Measurements from ENCODE around the gene CKMT1A. TPM values are rescaled to one million over a fixed set of nuclear protein-coding genes. Genes with fewer than 3 reads are reported as not detected.
"Not testable (repeated sequence)": the region's sequence is repeated elsewhere in the genome, so short reads cannot be mapped to it uniquely, and the experiment has no call there.

The CKMT1A gene
- polyA plus RNA-seq (2012; ENCODE audit: insufficient read depth, insufficient read length, low read depth), result 90.2 TPM

DNA sequence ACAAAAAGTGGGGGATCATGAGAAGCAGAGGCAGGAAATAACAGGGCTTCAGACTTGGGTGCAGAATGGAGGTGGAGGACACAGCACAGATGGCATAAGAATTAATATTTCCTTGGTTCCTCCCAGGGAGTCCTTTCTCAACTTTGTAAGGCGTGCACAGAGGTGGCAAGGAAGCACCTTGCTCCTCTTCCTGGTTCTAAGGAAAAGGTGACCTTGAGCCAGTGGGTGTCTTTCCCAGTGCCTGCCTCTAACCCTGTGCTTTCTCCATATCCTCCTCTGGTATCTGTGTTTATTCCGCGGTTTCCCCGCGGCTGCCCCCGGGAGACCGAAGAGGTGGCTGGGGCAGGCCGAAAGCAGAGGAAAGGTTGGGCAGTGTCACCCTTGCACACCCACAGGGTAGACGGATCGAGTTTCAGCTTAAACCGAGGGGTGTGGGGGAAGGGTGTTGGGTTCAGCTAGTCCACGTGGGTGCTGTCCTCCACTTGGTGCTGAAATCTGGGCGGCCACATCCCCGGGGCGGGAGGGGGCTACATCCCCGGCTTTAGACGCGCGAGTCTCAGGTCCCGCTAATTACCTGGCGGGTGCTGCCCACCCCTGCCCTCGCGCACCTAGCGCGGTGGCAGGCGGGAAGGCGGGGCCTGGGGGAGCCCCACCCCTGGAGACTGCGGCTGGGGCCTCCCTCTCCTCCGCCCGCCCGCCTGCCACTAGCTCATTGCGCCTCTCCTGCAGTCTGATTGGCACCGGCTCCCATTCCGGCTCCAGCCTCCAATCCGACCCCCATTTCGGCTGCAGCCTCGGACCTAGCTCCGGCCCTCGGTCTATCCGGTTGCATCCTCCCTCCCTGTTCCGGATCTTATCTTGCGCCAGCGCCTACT lies at the start of gene CKMT1A:
CKMT1A (plus strand) TSS at position 712 of the 875 bp plus-strand sequence. CDS start 192 bp downstream, outside the sequence.
- not testable (repeated sequence) for H3K36me3 ChIP-seq, DNase-seq, H3K4me1 ChIP-seq

DNA sequence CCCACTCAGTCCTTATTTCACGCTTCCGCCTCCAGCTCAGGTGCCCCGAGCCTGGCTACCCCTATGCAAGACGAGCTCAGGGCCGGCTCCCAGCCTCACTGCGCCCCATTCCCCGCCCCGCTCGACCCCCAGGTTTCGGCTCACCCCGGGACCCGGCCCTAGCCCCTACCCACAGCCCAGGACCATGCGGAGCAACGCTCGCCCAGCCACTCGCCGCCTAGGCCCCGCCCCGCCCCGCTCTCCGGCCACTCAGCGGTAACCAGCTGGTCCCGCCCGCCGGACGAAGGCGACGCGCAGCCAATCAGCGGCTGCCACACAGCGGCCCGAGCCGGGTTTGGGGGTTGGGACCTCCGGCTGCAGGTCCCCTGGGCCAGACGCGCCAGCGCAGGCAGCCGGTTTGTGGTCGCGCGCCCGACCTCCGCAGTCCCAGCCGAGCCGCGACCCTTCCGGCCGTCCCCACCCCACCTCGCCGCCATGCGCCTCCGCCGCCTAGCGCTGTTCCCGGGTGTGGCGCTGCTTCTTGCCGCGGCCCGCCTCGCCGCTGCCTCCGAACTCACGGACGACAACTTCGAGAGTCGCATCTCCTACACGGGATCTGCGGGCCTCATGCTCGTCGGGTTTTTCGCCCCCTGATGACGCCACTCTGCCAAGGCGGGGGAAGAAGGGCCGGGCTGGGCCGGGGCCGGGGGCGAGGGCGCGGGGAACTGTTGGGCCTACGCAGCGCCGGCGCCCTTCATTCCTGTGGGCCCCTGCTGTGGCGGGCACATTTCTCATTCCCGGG lies 44.8 kb upstream of the CKMT1A start, which contains the start of gene CATSPER2:
CATSPER2 (minus strand) TSS at position 196 of the 781 bp plus-strand sequence. CDS start 783 bp downstream, outside the sequence.
- TF ChIP-seq, protein P1, sequence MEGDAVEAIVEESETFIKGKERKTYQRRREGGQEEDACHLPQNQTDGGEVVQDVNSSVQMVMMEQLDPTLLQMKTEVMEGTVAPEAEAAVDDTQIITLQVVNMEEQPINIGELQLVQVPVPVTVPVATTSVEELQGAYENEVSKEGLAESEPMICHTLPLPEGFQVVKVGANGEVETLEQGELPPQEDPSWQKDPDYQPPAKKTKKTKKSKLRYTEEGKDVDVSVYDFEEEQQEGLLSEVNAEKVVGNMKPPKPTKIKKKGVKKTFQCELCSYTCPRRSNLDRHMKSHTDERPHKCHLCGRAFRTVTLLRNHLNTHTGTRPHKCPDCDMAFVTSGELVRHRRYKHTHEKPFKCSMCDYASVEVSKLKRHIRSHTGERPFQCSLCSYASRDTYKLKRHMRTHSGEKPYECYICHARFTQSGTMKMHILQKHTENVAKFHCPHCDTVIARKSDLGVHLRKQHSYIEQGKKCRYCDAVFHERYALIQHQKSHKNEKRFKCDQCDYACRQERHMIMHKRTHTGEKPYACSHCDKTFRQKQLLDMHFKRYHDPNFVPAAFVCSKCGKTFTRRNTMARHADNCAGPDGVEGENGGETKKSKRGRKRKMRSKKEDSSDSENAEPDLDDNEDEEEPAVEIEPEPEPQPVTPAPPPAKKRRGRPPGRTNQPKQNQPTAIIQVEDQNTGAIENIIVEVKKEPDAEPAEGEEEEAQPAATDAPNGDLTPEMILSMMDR (IDR thresholded peaks at IDR 0.05; ENCODE audit: low read depth, low read length), result no peak
- Histone ChIP-seq H3K4me1 (no peaks in the 10 kb centered on the region), H3K36me3 (peaks cover 4% of the 10 kb centered on the region), H3K4me3 (ENCODE audit: low read depth, low read length) (no peak within 1 kb of the TSS), H3K9me3 (peaks cover 3% of the 10 kb centered on the region), H3K27me3 (no peaks in the 10 kb centered on the region)
- DNase-seq, result peak; percentile 9

More for the DNA sequence above, at the start of gene CKMT1A:
- H3K4me3 ChIP-seq (ENCODE audit: low read depth, low read length); H3K9me3 ChIP-seq; H3K27me3 ChIP-seq: not testable (repeated sequence)

DNA sequence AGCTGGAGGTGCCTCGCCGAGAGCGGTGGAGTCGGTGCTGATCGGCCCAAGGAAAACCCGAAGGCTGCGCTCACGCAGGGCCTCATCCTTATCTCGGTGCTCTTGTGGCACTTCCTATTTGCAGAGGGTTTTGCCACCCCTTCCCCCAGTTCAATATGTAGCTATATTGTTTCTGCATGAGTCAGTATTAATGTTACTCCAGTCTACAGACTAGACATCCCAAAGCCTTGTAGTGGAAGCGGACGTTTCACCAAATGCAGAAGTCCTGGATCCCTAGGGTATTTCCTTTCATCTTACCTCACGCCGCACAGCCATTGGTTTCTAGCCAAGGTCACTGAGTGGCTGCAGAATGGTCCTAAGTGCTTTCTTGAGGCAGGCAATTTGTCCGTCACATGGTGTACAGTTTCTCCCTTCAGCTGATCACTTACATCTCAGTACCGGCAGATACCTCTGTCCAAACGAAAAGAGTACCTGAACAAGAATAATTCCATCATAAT lies 44.2 kb upstream of the CKMT1A start:
- not testable (repeated sequence) for H3K27me3 ChIP-seq; H3K4me3 ChIP-seq (ENCODE audit: low read depth, low read length); H3K9me3 ChIP-seq; H3K4me1 ChIP-seq; DNase-seq; H3K36me3 ChIP-seq

DNA sequence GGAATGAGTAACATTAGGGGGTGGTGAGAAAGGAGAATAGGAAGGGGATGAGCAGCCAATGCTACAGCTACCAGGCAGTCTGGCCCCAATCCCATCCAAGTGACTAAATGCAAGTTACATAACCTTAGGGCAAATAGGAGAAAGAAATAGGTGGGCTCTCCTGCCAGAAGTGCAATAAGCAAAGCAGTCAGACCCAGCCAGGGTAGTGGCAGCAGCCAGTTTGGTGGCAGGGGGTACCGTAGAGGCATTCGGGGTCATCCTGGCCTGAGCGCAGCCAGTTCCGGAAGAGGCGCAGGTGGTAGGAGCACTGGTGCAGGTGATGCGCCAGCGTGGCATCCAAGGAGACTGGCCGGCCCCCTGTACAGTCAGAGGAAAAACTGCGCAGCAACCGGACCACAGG lies 33.9 kb upstream of the CKMT1A start:
- not testable (repeated sequence) for H3K27me3 ChIP-seq, DNase-seq

DNA sequence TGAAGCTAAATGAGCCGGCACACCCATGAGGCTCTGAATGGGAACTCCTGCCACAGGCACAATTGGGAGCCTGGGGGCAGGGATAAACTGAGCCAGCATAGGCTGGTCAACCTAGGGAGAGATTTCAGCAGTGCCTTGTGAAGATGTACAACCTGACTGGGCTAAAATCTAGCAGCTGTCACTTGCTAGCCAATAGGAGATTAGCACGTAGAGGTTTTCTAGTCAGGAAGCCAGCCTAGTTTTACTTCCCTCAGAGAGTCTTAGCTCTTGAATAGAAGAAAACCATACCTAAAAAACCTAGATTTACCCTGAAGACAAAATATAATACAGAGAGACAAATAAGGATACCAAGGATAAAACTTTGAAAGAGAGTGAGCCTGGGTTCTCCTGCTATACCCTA lies 31.4 kb upstream of the CKMT1A start:
- DNase-seq; H3K27me3 ChIP-seq; H3K36me3 ChIP-seq; H3K4me3 ChIP-seq (ENCODE audit: low read depth, low read length); H3K9me3 ChIP-seq; H3K4me1 ChIP-seq: not testable (repeated sequence)

More for the DNA sequence above, 33.9 kb upstream of the CKMT1A start:
- H3K4me3 ChIP-seq (ENCODE audit: low read depth, low read length); H3K9me3 ChIP-seq; H3K4me1 ChIP-seq; H3K36me3 ChIP-seq: not testable (repeated sequence)

DNA sequence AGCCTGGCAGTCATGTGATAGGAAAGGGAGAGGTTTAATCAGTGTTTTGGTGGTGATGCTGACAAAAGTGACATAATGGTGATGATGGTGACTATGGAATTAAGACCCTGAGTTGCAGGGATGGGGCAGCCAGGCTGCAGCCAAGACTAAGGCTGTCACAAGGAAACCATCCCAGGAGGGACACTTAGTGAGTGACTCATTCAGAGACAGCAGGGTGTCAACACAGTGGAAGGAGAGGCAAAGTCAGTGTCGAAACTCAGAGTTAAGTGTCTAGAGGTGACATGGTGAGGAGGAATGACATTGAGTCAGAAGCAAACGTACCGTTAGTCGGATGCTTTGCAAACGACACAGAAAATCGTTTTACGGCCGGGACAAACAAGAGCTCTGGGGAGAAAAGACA lies 30.3 kb upstream of the CKMT1A start:
- H3K27me3 ChIP-seq; H3K9me3 ChIP-seq; H3K4me1 ChIP-seq; DNase-seq; H3K36me3 ChIP-seq; H3K4me3 ChIP-seq (ENCODE audit: low read depth, low read length): not testable (repeated sequence)

DNA sequence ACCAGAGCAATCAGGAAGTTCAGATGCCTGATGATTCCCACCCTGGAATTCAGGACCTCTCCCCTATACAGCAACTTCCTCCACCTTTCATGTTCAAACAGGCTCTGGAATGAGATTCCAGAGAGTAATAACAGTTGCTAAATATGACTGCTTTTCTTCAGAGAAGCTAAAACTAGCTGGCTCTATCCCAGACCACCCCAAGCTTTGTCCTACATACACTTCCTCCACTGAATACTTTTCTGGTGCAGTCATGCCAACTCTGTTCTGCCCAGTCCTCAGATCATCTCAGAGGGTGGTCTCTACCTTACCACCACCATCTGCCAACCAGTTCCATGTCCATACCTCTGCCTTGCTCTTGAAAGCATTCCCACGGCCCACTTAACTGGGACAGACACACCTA lies 27.5 kb upstream of the CKMT1A start:
- not testable (repeated sequence) for DNase-seq; H3K36me3 ChIP-seq; H3K27me3 ChIP-seq; H3K9me3 ChIP-seq; H3K4me1 ChIP-seq; H3K4me3 ChIP-seq (ENCODE audit: low read depth, low read length)

DNA sequence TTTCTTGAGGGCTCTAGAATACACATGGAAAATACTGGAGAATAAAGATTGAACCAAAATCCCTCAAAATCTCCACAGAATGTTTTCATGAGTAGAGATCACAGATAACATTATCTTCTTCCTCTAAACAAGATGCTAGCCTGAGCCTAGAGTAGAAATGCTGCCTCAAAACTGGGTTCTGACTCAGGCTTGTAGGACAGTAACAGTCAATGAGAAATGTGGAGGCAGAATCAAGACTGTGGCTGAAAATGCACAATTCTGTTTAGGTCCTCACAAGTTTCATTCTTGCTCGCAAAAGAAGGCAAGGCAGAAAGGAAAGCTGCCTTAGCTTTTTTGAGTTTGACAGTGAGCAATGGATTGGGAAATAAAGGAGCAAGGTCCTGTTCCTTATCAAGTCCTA lies 19.5 kb upstream of the CKMT1A start:
- H3K36me3 ChIP-seq; H3K27me3 ChIP-seq; H3K9me3 ChIP-seq; H3K4me3 ChIP-seq (ENCODE audit: low read depth, low read length); DNase-seq; H3K4me1 ChIP-seq: not testable (repeated sequence)

DNA sequence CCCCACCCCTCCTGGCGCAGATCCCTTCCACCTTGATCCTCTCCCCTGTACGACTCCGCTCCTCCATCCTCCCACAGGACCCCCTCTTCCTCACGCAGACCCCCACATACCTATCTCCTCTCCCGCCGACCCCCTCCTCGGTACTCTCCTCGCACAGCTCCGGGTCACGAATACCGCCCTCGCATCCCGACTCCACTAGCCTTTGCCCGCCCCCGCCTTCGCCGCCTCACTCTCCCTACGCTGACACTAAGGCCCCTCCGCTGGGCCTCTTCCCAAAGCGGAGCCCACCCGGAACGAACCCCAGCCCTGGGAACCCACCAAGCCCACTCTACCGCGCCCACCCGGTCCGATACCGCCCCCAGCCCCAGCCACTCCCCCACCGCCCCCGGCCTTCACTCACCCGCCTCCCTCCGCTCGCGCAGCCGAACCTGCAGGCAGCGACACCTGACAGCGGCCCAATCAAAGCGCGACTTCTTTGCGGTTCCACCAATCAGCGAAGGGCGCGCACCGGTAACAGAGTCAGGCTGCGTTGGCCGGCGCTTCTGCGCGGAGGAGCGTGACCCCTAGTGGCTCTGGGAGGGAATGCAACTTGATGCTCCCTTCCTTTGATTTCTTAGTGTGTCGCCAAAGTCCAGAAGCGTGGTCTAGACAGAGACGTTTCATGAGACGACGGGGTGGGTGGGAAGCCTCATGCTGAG lies 3.9 kb upstream of the CKMT1A start:
- not testable (repeated sequence) for H3K4me1 ChIP-seq; DNase-seq; H3K27me3 ChIP-seq; H3K9me3 ChIP-seq; H3K4me3 ChIP-seq (ENCODE audit: low read depth, low read length); H3K36me3 ChIP-seq

DNA sequence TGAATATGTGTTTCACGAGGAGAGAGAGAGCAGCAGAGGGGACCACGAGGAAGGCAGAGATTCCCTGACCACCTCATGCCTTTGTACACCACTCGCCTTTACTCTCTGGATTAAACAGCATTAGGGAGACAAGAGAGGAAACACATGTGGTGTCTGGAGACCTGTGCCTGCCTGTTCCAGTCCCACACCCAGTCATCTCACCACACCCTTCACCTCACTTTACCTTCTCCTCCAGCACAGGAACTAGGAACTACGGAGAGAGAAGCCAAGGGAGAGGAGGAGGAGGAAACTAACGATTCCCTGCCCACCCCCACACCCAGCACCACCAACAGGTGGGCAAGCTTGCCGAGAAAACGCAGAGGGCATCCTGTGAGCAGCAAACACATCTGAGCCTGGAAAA lies 980 bp upstream of the CKMT1A start:
- not testable (repeated sequence) for H3K36me3 ChIP-seq; H3K4me3 ChIP-seq (ENCODE audit: low read depth, low read length); H3K4me1 ChIP-seq; H3K9me3 ChIP-seq; DNase-seq; H3K27me3 ChIP-seq
